ENCODE measurements around the gene SLK.

- TF ChIP-seq CTCF (conservative IDR thresholded peaks at IDR 0.05) (no peak), ZFX (IDR thresholded peaks at IDR 0.05) (no peak)
Observed at GRCh38 chr10:103990531-103990930, 23.6 kb downstream of the SLK start.

Measured in C4-2B (cell line).